Naive thymus-derived CD4-positive, alpha-beta T cell (primary cell): ENCODE results near the gene CDC42BPG. TPM values are rescaled to one million over a fixed set of nuclear protein-coding genes. Genes with fewer than 3 reads are reported as not detected.

ENCODE experiments used
- ATAC-seq: fragments of 150-1000 bp; cut with Tn5 transposase; 2 replicates; pipeline ENCODE4 v1.10.0; 2021; ENCODE audit warnings: mild to moderate bottlenecking, moderate library complexity
- CTCF ChIA-PET: fragments of 350-600 bp; sonication (Branson Sonifier 250); formaldehyde crosslinking; loops from one replicate; lab custom pipeline; 2021; ENCODE audit warnings: antibody characterized with exemption; lab: Charles Lee
- POLR2A ChIA-PET: fragments of 350-600 bp; sonication (Branson Sonifier 250); formaldehyde crosslinking; loops from one replicate; lab custom pipeline; 2021; ENCODE audit warnings: antibody characterized with exemption, inconsistent platforms; lab: Charles Lee
- DNase-seq, 9 donors: peaks; one replicate each; pipeline versions ENCODE4 v3.0.0 to v3.0.0-alpha.2; 2020 to 2022; ENCODE audit warnings: mixed read lengths in 1 of 9
- H3K27ac ChIP-seq: one replicate; pipeline ENCODE4 v1.7.0; 2013; ENCODE audit warnings: mild to moderate bottlenecking, low read depth, low read length, moderate library complexity
- H3K27me3 ChIP-seq, 2 donors: one replicate each; pipeline ENCODE4 v1.7.0; 2013; ENCODE audit warnings: low read length in 2 of 2, mild to moderate bottlenecking in 2 of 2, moderate library complexity in 2 of 2; ENCODE audit not compliant: control insufficient read depth in 2 of 2, insufficient read depth in 2 of 2
- H3K36me3 ChIP-seq, 3 experiments: 1 replicate in 2 of 3; 2 replicates in 1 of 3; pipeline ENCODE4 v1.7.0; 2013; ENCODE audit warnings: low read length in 3 of 3, mild to moderate bottlenecking in 3 of 3, moderate library complexity in 1 of 3; ENCODE audit not compliant: insufficient read depth in 3 of 3, control insufficient read depth in 2 of 3
- H3K4me1 ChIP-seq, 2 donors: one replicate each; pipeline ENCODE4 v1.7.0; 2013; ENCODE audit warnings: low read length in 2 of 2, mild to moderate bottlenecking in 2 of 2, moderate library complexity in 1 of 2; ENCODE audit not compliant: control insufficient read depth in 2 of 2, insufficient read depth in 2 of 2
- H3K4me3 ChIP-seq: 2 replicates; pipeline ENCODE4 v1.7.0; 2013; ENCODE audit warnings: mild to moderate bottlenecking, low read length
- H3K9me3 ChIP-seq, 3 experiments: 1 replicate in 2 of 3; 2 replicates in 1 of 3; pipeline ENCODE4 v1.7.0; 2013; ENCODE audit warnings: low read length in 3 of 3; ENCODE audit not compliant: control insufficient read depth in 2 of 3
- H3K27ac Mint-ChIP-seq, 9 donors: one replicate each; pipeline ENCODE4 v1.8.0; 2020 to 2022; ENCODE audit warnings: mixed read lengths in 9 of 9, mild to moderate bottlenecking in 8 of 9, moderate library complexity in 5 of 9, inconsistent platforms in 2 of 9
- H3K27me3 Mint-ChIP-seq, 5 donors: one replicate each; pipeline ENCODE4 v1.8.0; 2021 to 2022; ENCODE audit warnings: mixed read lengths in 5 of 5, mild to moderate bottlenecking in 1 of 5
- H3K36me3 Mint-ChIP-seq, 5 donors: one replicate each; pipeline ENCODE4 v1.8.0; 2020 to 2022; ENCODE audit warnings: mixed read lengths in 5 of 5, mild to moderate bottlenecking in 3 of 5, inconsistent platforms in 1 of 5
- H3K4me1 Mint-ChIP-seq, 7 donors: one replicate each; pipeline ENCODE4 v1.8.0; 2020 to 2022; ENCODE audit warnings: mixed read lengths in 7 of 7, mild to moderate bottlenecking in 3 of 7, inconsistent platforms in 1 of 7
- H3K4me3 Mint-ChIP-seq, 10 donors: one replicate each; pipeline ENCODE4 v1.8.0; 2020 to 2022; ENCODE audit warnings: mild to moderate bottlenecking in 10 of 10, mixed read lengths in 10 of 10, moderate library complexity in 6 of 10, inconsistent platforms in 2 of 10
- H3K9me3 Mint-ChIP-seq, 11 donors: one replicate each; pipeline ENCODE4 v1.8.0; 2020 to 2022; ENCODE audit warnings: mixed read lengths in 11 of 11, mild to moderate bottlenecking in 4 of 11, inconsistent platforms in 1 of 11, moderate library complexity in 1 of 11
- intact Hi-C, 2 donors: fragments of 100-400 bp; cut with micrococcal nuclease; formaldehyde crosslinking; loops; one replicate each; pipeline ENCODE4 v1.15.1; 2023
- polyA plus RNA-seq, 2 donors: library from polyadenylated mRNA; unstranded; fragments of 300-500 nt; fragmentation: Illumina TruSeq; gene quantifications; one replicate each; pipeline ENCODE4 v1.2.3, GENCODE V29; 2021
- total RNA-seq, 6 experiments: library from RNA in 5 of 6; stranded (reverse) in 5 of 6; gene quantifications; 1 replicate in 5 of 6; 2 replicates in 1 of 6; pipeline ENCODE4 v1.2.3 and lab custom pipeline; 2021 to 2026

The CDC42BPG gene
- total and polyA plus RNA-seq, 7 experiments from 2014 or later = 0.22 to 9.2 (median 6.9) TPM

- peak overlapping the region; percentile 67 for H3K27ac ChIP-seq
- H3K27me3 ChIP-seq = no peaks in the 10 kb centered on the region
- H3K27me3 Mint-ChIP-seq = no peaks in the 10 kb centered on the region
- peaks cover 70 to 92% (median 80%) of the 10 kb centered on the region in 7 donors for H3K4me1 Mint-ChIP-seq
- ATAC-seq (no peak), DNase-seq (no peak)
- H3K4me3 Mint-ChIP-seq = peak overlapping the region; percentile 75 to 86 (median 81)
- CTCF ChIA-PET = interaction anchor here (1.4 to 29.8 kb wide), 4 partner anchors 8 to 19 kb away, joined by 5 to 945 read pairs (median 158); partner anchors contain the start of gene EHD1
- peaks cover 0 to 5% (median 0%) of the 10 kb centered on the region in 11 donors for H3K9me3 Mint-ChIP-seq
- H3K36me3 Mint-ChIP-seq = peaks cover 9 to 46% (median 27%) of the 10 kb centered on the region in 5 donors
- H3K27ac Mint-ChIP-seq = peak overlapping the region; percentile 78 to 97 (median 93)
- peaks cover 83 to 97% of the 10 kb centered on the region in 2 donors for H3K4me1 ChIP-seq
- peaks cover 12 to 49% (median 15%) of the 10 kb centered on the region in 3 experiments for H3K36me3 ChIP-seq
- POLR2A ChIA-PET = interaction anchor here (0.6 to 29.3 kb wide), 10 partner anchors 15 to 694 kb away, joined by 3 to 1324 read pairs (median 6); partner anchors contain the start of genes CDC42BPG, EHD1, MAP4K2 and SF1
- intact Hi-C loops = loop anchor here (1.0 kb wide), 3 partner anchors 9 to 18 kb away; partner anchors contain the start of gene EHD1 (in 2 of the 2)
- H3K4me3 ChIP-seq = peak overlapping the region; percentile 64
- H3K9me3 ChIP-seq = no peaks in the 10 kb centered on the region
Observed at GRCh38 chr11:64869571-64870175, 25.2 kb upstream of the CDC42BPG start.

GRCh38 chr11:64868904-64869570 lies 24.6 kb upstream of the CDC42BPG start:
- peaks cover 65 to 92% (median 76%) of the 10 kb centered on the region in 7 donors for H3K4me1 Mint-ChIP-seq
- H3K9me3 Mint-ChIP-seq = peaks cover 0 to 5% (median 0%) of the 10 kb centered on the region in 11 donors
- no peaks in the 10 kb centered on the region for H3K27me3 Mint-ChIP-seq
- Histone ChIP-seq H3K4me1 (peaks cover 84 to 97% of the 10 kb centered on the region in 2 donors), H3K36me3 (peaks cover 10 to 43% (median 12%) of the 10 kb centered on the region in 3 experiments), H3K27me3 (no peaks in the 10 kb centered on the region), H3K9me3 (no peaks in the 10 kb centered on the region), H3K27ac (peak overlapping the region; percentile 67), H3K4me3 (peak overlapping the region; percentile 64)
- H3K36me3 Mint-ChIP-seq = peaks cover 9 to 42% (median 23%) of the 10 kb centered on the region in 5 donors
- DNase-seq (peak in 1 of 9 donors; percentile 39), ATAC-seq (peak; percentile 47)
- intact Hi-C loops = loop anchor here (1.0 kb wide), 3 partner anchors 9 to 18 kb away; partner anchors contain the start of gene EHD1 (in 2 of the 2)
- H3K27ac Mint-ChIP-seq = peak overlapping the region; percentile 86 to 97 (median 93)
- POLR2A ChIA-PET = interaction anchor here (0.6 to 29.3 kb wide), 10 partner anchors 15 to 694 kb away, joined by 3 to 1324 read pairs (median 6); partner anchors contain the start of genes CDC42BPG, EHD1, MAP4K2 and SF1
- CTCF ChIA-PET = interaction anchor here (3.1 to 29.8 kb wide), 3 partner anchors 10 to 18 kb away, joined by 35 to 945 read pairs (median 280); partner anchors contain the start of gene EHD1
- H3K4me3 Mint-ChIP-seq = peak overlapping the region; percentile 75 to 86 (median 81)

DNA sequence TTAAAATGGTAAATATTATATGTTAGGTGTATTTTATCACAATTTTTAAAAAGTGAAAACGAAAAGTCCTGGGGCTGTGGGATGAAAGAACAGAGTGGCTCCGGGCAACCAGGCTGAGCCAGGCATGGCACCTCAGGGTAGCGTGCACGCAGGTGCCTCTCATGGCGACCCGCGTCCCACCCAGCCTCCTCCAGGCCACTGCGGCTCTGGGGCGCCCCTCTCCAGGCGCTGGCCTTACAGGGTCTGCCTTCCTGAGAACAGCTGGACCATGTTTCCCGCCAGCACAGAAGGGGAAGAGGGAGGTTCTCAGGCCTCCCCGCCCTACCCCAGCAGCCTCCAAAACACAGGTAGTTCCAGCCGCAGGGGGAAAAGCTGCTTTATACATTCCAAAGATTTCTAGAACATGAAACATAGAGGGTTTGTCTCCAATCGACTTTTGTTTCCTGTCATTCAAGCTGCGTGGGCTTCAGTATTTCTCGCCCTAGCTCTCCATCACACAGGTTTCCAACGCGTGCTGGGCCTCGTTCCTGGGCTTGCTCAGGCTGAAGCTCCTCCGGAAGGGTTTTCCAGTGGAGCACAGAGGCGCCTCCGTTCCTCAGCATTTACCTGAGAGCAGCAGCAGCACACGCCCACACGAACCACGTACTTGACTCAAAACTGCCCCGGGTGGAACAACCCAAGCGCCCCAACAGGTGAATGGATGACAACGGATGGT lies 23.5 kb upstream of the CDC42BPG start:
- ATAC-seq (no peak), DNase-seq (no peak)
- peak overlapping the region; percentile 73 to 97 (median 93) for H3K27ac Mint-ChIP-seq
- POLR2A ChIA-PET = interaction anchor here (0.7 to 29.3 kb wide), 6 partner anchors 16 to 887 kb away, joined by 3 to 1324 read pairs (median 12); partner anchors contain the start of genes CDC42BPG, EHD1 and SF1
- CTCF ChIA-PET = interaction anchor here (0.7 to 29.8 kb wide), 4 partner anchors 9 to 42 kb away, joined by 4 to 945 read pairs (median 158); partner anchors contain the start of gene EHD1
- H3K27ac ChIP-seq = peak overlapping the region; percentile 67
- peak overlapping the region; percentile 75 to 86 (median 81) for H3K4me3 Mint-ChIP-seq
- H3K9me3 Mint-ChIP-seq = peaks cover 0 to 5% (median 0%) of the 10 kb centered on the region in 11 donors
- H3K4me1 ChIP-seq = peaks cover 87 to 99% of the 10 kb centered on the region in 2 donors
- peaks cover 69 to 95% (median 80%) of the 10 kb centered on the region in 7 donors for H3K4me1 Mint-ChIP-seq
- no peaks in the 10 kb centered on the region for H3K27me3 ChIP-seq
- H3K27me3 Mint-ChIP-seq = no peaks in the 10 kb centered on the region
- H3K4me3 ChIP-seq = peak overlapping the region; percentile 64
- H3K36me3 Mint-ChIP-seq = peaks cover 9 to 36% (median 23%) of the 10 kb centered on the region in 5 donors
- H3K36me3 ChIP-seq = peaks cover 4 to 35% (median 6%) of the 10 kb centered on the region in 3 experiments
- H3K9me3 ChIP-seq = no peaks in the 10 kb centered on the region
- intact Hi-C loops = no loop called here

GRCh38 chr11:64866173-64866491 lies 21.7 kb upstream of the CDC42BPG start:
- Mint-ChIP-seq H3K4me1 (peaks cover 63 to 95% (median 81%) of the 10 kb centered on the region in 7 donors), H3K27me3 (no peaks in the 10 kb centered on the region), H3K36me3 (peaks cover 5 to 25% (median 19%) of the 10 kb centered on the region in 5 donors), H3K9me3 (peaks cover 0 to 5% (median 0%) of the 10 kb centered on the region in 11 donors), H3K27ac (peak overlapping the region; percentile 89 to 98 (median 96)), H3K4me3 (peak overlapping the region; percentile 64 to 91 (median 78))
- peak overlapping the region; percentile 76 for H3K27ac ChIP-seq
- DNase-seq (no peak), ATAC-seq (no peak)
- no peak overlapping the region for H3K4me3 ChIP-seq
- intact Hi-C loops = no loop called here
- H3K36me3 ChIP-seq = peaks cover 0 to 19% (median 0%) of the 10 kb centered on the region in 3 experiments
- CTCF ChIA-PET = interaction anchor here (14.9 to 29.8 kb wide), 2 partner anchors 15 to 20 kb away, joined by 280 to 945 read pairs; partner anchors contain the start of gene EHD1
- POLR2A ChIA-PET = interaction anchor here (0.6 to 29.3 kb wide), 4 partner anchors 14 to 612 kb away, joined by 3 to 1324 read pairs (median 230); partner anchors contain the start of genes CDC42BPG and EHD1
- no peaks in the 10 kb centered on the region for H3K9me3 ChIP-seq
- no peaks in the 10 kb centered on the region for H3K27me3 ChIP-seq
- H3K4me1 ChIP-seq = peaks cover 87 to 99% of the 10 kb centered on the region in 2 donors

GRCh38 chr11:64865286-64866172 lies 21.1 kb upstream of the CDC42BPG start:
- H3K4me1 Mint-ChIP-seq = peaks cover 63 to 93% (median 81%) of the 10 kb centered on the region in 7 donors

More at GRCh38 chr11:64865286-64866172, 21.1 kb upstream of the CDC42BPG start:
- intact Hi-C loops = no loop called here
- CTCF ChIA-PET = interaction anchor here (14.9 to 29.8 kb wide), 2 partner anchors 15 to 21 kb away, joined by 280 to 945 read pairs; partner anchors contain the start of gene EHD1
- H3K27me3 Mint-ChIP-seq = no peaks in the 10 kb centered on the region
- H3K27me3 ChIP-seq = no peaks in the 10 kb centered on the region
- H3K4me1 ChIP-seq = peaks cover 86 to 98% of the 10 kb centered on the region in 2 donors
- DNase-seq = no peak
- H3K36me3 Mint-ChIP-seq = peaks cover 5 to 26% (median 19%) of the 10 kb centered on the region in 5 donors
- H3K4me3 ChIP-seq = peak overlapping the region; percentile 45
- H3K36me3 ChIP-seq = peaks cover 0 to 13% (median 0%) of the 10 kb centered on the region in 3 experiments
- H3K27ac Mint-ChIP-seq = peak overlapping the region; percentile 89 to 98 (median 96)
- no peaks in the 10 kb centered on the region for H3K9me3 ChIP-seq
- ATAC-seq = peak; percentile 30
- peak overlapping the region; percentile 76 for H3K27ac ChIP-seq
- H3K4me3 Mint-ChIP-seq = peak overlapping the region; percentile 64 to 91 (median 78)
- POLR2A ChIA-PET = interaction anchor here (0.6 to 29.3 kb wide), 6 partner anchors 14 to 625 kb away, joined by 3 to 1324 read pairs (median 8); partner anchors contain the start of genes CDC42BPG, EHD1, FKBP2 and PPP2R5B
- peaks cover 0 to 5% (median 0%) of the 10 kb centered on the region in 11 donors for H3K9me3 Mint-ChIP-seq
